Measurements from ENCODE around the gene GPR183.

Gene GPR183

GRCh38 chr13:99272481-99272880 lies 34.7 kb downstream of the GPR183 start:
- in situ Hi-C loops (cut with MboI; ENCODE audit: low sequenced_read_pairs), result no loop called here

GRCh38 chr13:99271249-99271648 lies 36.0 kb downstream of the GPR183 start:
- in situ Hi-C loops (cut with MboI; ENCODE audit: low sequenced_read_pairs), result no loop called here

- in situ Hi-C loops (cut with MboI; ENCODE audit: low sequenced_read_pairs), result no loop called here
Measured at GRCh38 chr13:99270518-99270917, 36.7 kb downstream of the GPR183 start.

- in situ Hi-C loops (cut with MboI; ENCODE audit: low sequenced_read_pairs), result no loop called here
Measured at GRCh38 chr13:99269627-99270241, 37.5 kb downstream of the GPR183 start.

- in situ Hi-C loops (cut with MboI; ENCODE audit: low sequenced_read_pairs), result no loop called here
Measured at GRCh38 chr13:99268822-99269221, 38.4 kb downstream of the GPR183 start.

GRCh38 chr13:99267927-99268326 lies 39.3 kb downstream of the GPR183 start:
- in situ Hi-C loops (cut with MboI; ENCODE audit: low sequenced_read_pairs), result no loop called here

GRCh38 chr13:99266827-99267226 lies 40.4 kb downstream of the GPR183 start:
- in situ Hi-C loops (cut with MboI; ENCODE audit: low sequenced_read_pairs), result no loop called here

- in situ Hi-C loops (cut with MboI; ENCODE audit: low sequenced_read_pairs), result no loop called here
Measured at GRCh38 chr13:99265821-99266426, 41.3 kb downstream of the GPR183 start.

- in situ Hi-C loops (cut with MboI; ENCODE audit: low sequenced_read_pairs), result no loop called here
Measured at GRCh38 chr13:99265162-99265800, 41.9 kb downstream of the GPR183 start.

GRCh38 chr13:99264051-99264450 lies 43.1 kb downstream of the GPR183 start:
- in situ Hi-C loops (cut with MboI; ENCODE audit: low sequenced_read_pairs), result no loop called here

GRCh38 chr13:99263126-99263785 lies 43.9 kb downstream of the GPR183 start:
- in situ Hi-C loops (cut with MboI; ENCODE audit: low sequenced_read_pairs), result no loop called here

- in situ Hi-C loops (cut with MboI; ENCODE audit: low sequenced_read_pairs), result no loop called here
Measured at GRCh38 chr13:99261059-99261458, 46.1 kb downstream of the GPR183 start.

GRCh38 chr13:99260216-99260615 lies 47.0 kb downstream of the GPR183 start:
- in situ Hi-C loops (cut with MboI; ENCODE audit: low sequenced_read_pairs), result no loop called here

GRCh38 chr13:99258946-99259345 lies 48.3 kb downstream of the GPR183 start:
- in situ Hi-C loops (cut with MboI; ENCODE audit: low sequenced_read_pairs), result no loop called here

GRCh38 chr13:99258210-99258860 lies 48.9 kb downstream of the GPR183 start, which contains the start of gene GPR18:
TSS of gene GPR18 (minus strand) at chr13:99258379. CDS start at chr13:99255872, 2,507 bp downstream.
- in situ Hi-C loops (cut with MboI; ENCODE audit: low sequenced_read_pairs), result no loop called here

- in situ Hi-C loops (cut with MboI; ENCODE audit: low sequenced_read_pairs), result no loop called here
Measured at GRCh38 chr13:99257291-99257690, 49.9 kb downstream of the GPR183 start.

- in situ Hi-C loops (cut with MboI; ENCODE audit: low sequenced_read_pairs), result no loop called here
Measured at GRCh38 chr13:99256709-99257108, 50.5 kb downstream of the GPR183 start.

- in situ Hi-C loops (cut with MboI; ENCODE audit: low sequenced_read_pairs), result no loop called here
Measured at GRCh38 chr13:99256283-99256682, 50.9 kb downstream of the GPR183 start.

GRCh38 chr13:99255271-99255670 lies 51.9 kb downstream of the GPR183 start:
- in situ Hi-C loops (cut with MboI; ENCODE audit: low sequenced_read_pairs), result no loop called here

GRCh38 chr13:99254830-99255229 lies 52.4 kb downstream of the GPR183 start:
- in situ Hi-C loops (cut with MboI; ENCODE audit: low sequenced_read_pairs), result no loop called here

- in situ Hi-C loops (cut with MboI; ENCODE audit: low sequenced_read_pairs), result no loop called here
Measured at GRCh38 chr13:99251921-99252320, 55.3 kb downstream of the GPR183 start.

All from hTERT RPE-1 (cell line).